Measurements from ENCODE around the gene PLK3. TPM values are rescaled to one million over a fixed set of nuclear protein-coding genes. Genes with fewer than 3 reads are reported as not detected.

The PLK3 gene
- total and polyA plus RNA-seq, 10 of the 15 experiments (the other 5 are each of a cell fraction or from before 2014, with no cell fraction given): 1.5 to 23.2 (median 12.1) TPM

- TF ChIP-seq SKIL (IDR thresholded peaks at IDR 0.05; ENCODE audit: low read depth, poor library complexity, severe bottlenecking) (no peak), SMAD5 (IDR thresholded peaks at IDR 0.05; ENCODE audit: low read depth) (0 out of 2 replicates have a peak, but pooled peaks have one; percentile 28)
Measured at GRCh38 chr1:44778705-44779576, 21.2 kb upstream of the PLK3 start (continued).

GRCh38 chr1:44780583-44781121 lies 19.5 kb upstream of the PLK3 start:
- RAD21 ChIA-PET (ENCODE audit: unreplicated experiment): no interaction called here
- SMC1A ChIA-PET (ENCODE audit: uncharacterized antibody, unreplicated experiment): interaction anchor here (0.8 kb wide), 1 partner anchor 12 kb away, joined by 4 read pairs; no protein-coding TSS in a partner anchor
- no peak overlapping the region for H3K4me3 ChIP-seq
- H2AFZ ChIP-seq (ENCODE audit: control insufficient read depth, low read depth, low read length): no peak overlapping the region
- no peak overlapping the region for H3K27ac ChIP-seq (ENCODE audit: control insufficient read depth, insufficient read depth)
- WGBS (ENCODE audit: insufficient coverage, insufficient replicate concordance, low lambda C conversion rate, missing lambda C conversion rate): 87% methylated on average over 14 of the region's 14 CpGs
- peaks cover 33% of the 10 kb centered on the region for H3K79me2 ChIP-seq (ENCODE audit: control insufficient read depth, insufficient read depth, low read length)
- FAIRE-seq (no peak), DNase-seq (ENCODE audit: low read depth, low spot score) (no peak), ATAC-seq (no peak)
- POLR2A ChIA-PET: interaction anchor here (0.6 to 1.6 kb wide), 5 partner anchors 12 to 1559 kb away, joined by 3 to 4 read pairs (median 3); no protein-coding TSS in a partner anchor
- H3K4me1 ChIP-seq (ENCODE audit: control insufficient read depth, insufficient read depth, low read length): peaks cover 32% of the 10 kb centered on the region
- H3K4me2 ChIP-seq (ENCODE audit: control insufficient read depth, insufficient read depth): no peak overlapping the region
- BruUV-seq (replicated peaks): no TSS peak
- H3K27me3 ChIP-seq (replicated peaks in 1 of 2; ENCODE audit: control insufficient read depth in 2 of 2, insufficient read depth in 2 of 2, low read length in 1 of 2): no peaks in the 10 kb centered on the region
- CTCF ChIA-PET: interaction anchor here (0.6 to 1.3 kb wide), 3 partner anchors 10 to 236 kb away, joined by 3 to 5 read pairs (median 5); no protein-coding TSS in a partner anchor
- peaks cover 8 to 30% of the 10 kb centered on the region in 2 experiments for H3K36me3 ChIP-seq (ENCODE audit: control insufficient read depth in 2 of 2, insufficient read depth in 2 of 2, low read length in 1 of 2)
- H4K20me1 ChIP-seq (ENCODE audit: control insufficient read depth, insufficient read depth): peaks cover 12% of the 10 kb centered on the region
- H3K9me3 ChIP-seq (replicated peaks; ENCODE audit: control insufficient read depth, insufficient read depth, low read length): no peaks in the 10 kb centered on the region
- in situ Hi-C loops (cut with MboI): no loop called here
- TF ChIP-seq MLLT1 (IDR thresholded peaks at IDR 0.05): 0 out of 2 replicates have a peak, but pooled peaks have one; percentile 30
- TF ChIP-seq CBFB (IDR thresholded peaks at IDR 0.05; ENCODE audit: low read depth): 0 out of 2 replicates have a peak, but pooled peaks have one; percentile 14
- no peak for TF ChIP-seq WRNIP1 (IDR thresholded peaks at IDR 0.05; ENCODE audit: borderline replicate concordance, low read depth, low read length)
- TF ChIP-seq PKNOX1 (IDR thresholded peaks at IDR 0.05): no peak
- no peak for TF ChIP-seq TAF1 (IDR thresholded peaks at IDR 0.05; ENCODE audit: borderline replicate concordance, low read depth, low read length)
- no peak overlapping the region for H3K9ac ChIP-seq (ENCODE audit: control insufficient read depth, insufficient read depth, low read length)
- intact Hi-C loops (cut with micrococcal nuclease; ENCODE audit: unreplicated experiment): no loop called here

Data from GM12878 (cell line).